H1 (cell line): ENCODE measurements around the gene ARHGAP27. TPM values are rescaled to one million over a fixed set of nuclear protein-coding genes. Genes with fewer than 3 reads are reported as not detected.

Experiments
- CTCF ChIA-PET: fragments of 300-600 bp; sonication (Branson Sonifier 250); formaldehyde crosslinking; loops from one replicate; lab custom pipeline; 2021; ENCODE audit not compliant: partially characterized antibody; lab: Charles Lee
- POLR2A ChIA-PET: fragments of 300-600 bp; sonication (Branson Sonifier 250); formaldehyde crosslinking; loops from one replicate; lab custom pipeline; 2021; ENCODE audit warnings: inconsistent platforms; ENCODE audit not compliant: partially characterized antibody; lab: Charles Lee
- DNase-seq, 2 experiments: peaks; one replicate each; pipeline versions ENCODE4 v3.0.0 to v3.0.0-alpha.2; 2010 to 2022; ENCODE audit warnings: low spot score in 2 of 2, low read depth in 1 of 2, mixed read lengths in 1 of 2
- FAIRE-seq: peaks from 2 replicates; lab custom pipeline; 2011; peaks lifted over from hg19 to GRCh38; lab: Jason Lieb, UNC
- H2AFZ ChIP-seq: 2 replicates; pipeline ENCODE4 v1.8.1; 2012; ENCODE audit warnings: low read length, inconsistent platforms
- H2AK5ac ChIP-seq: 2 replicates; pipeline ENCODE4 v1.6.1; 2013; ENCODE audit warnings: low read depth, low read length
- H2BK120ac ChIP-seq: replicated peaks from 2 replicates; pipeline ENCODE3; 2013; ENCODE audit warnings: low read depth, low read length, inconsistent platforms
- H2BK12ac ChIP-seq: 2 replicates; pipeline ENCODE4 v1.6.1; 2013; ENCODE audit warnings: low read depth, low read length
- H2BK15ac ChIP-seq: 2 replicates; pipeline ENCODE4 v1.6.1; 2013; ENCODE audit warnings: low read length
- H2BK20ac ChIP-seq: 2 replicates; pipeline ENCODE4 v1.6.1; 2013; ENCODE audit warnings: low read length
- H2BK5ac ChIP-seq: 2 replicates; pipeline ENCODE4 v1.6.1; 2013; ENCODE audit warnings: low read depth, low read length
- H3K14ac ChIP-seq: 2 replicates; pipeline ENCODE4 v1.6.1; 2013; ENCODE audit warnings: inconsistent platforms; ENCODE audit not compliant: insufficient read length
- H3K18ac ChIP-seq: 2 replicates; pipeline ENCODE4 v1.6.1; 2013; ENCODE audit warnings: low read length; ENCODE audit errors: extremely low read depth
- H3K23ac ChIP-seq: 2 replicates; pipeline ENCODE4 v1.6.1; 2013; ENCODE audit warnings: inconsistent platforms; ENCODE audit not compliant: insufficient read length
- H3K23me2 ChIP-seq: 2 replicates; pipeline ENCODE4 v1.6.1; 2013; ENCODE audit warnings: low read depth, low read length
- H3K27ac ChIP-seq: 2 replicates; pipeline ENCODE4 v1.6.1; 2011; ENCODE audit warnings: low read depth, low read length, inconsistent platforms
- H3K27me3 ChIP-seq, 4 experiments: replicated peaks in 1 of 4; 1 replicate in 1 of 4; 2 replicates in 3 of 4; pipeline versions ENCODE4 v1.6.1 to v1.8.1; 2011 to 2013; ENCODE audit warnings: low read length in 3 of 4, mild to moderate bottlenecking in 3 of 4, inconsistent platforms in 2 of 4, mixed read lengths in 2 of 4, moderate library complexity in 1 of 4; ENCODE audit not compliant: control insufficient read depth in 3 of 4, insufficient read depth in 3 of 4; ENCODE audit errors: extremely low read depth in 1 of 4
- H3K36me3 ChIP-seq, 4 experiments: 2 replicates each; pipeline versions ENCODE4 v1.6.1 to v1.8.1; 2011 to 2013; ENCODE audit warnings: mild to moderate bottlenecking in 4 of 4, low read length in 3 of 4, moderate library complexity in 2 of 4, control low read depth in 1 of 4, inconsistent platforms in 1 of 4; ENCODE audit not compliant: insufficient read depth in 4 of 4, control insufficient read depth in 2 of 4
- H3K4ac ChIP-seq: replicated peaks from 2 replicates; pipeline ENCODE3; 2013; ENCODE audit warnings: low read length, low read depth, mixed read lengths, inconsistent platforms; ENCODE audit not compliant: insufficient read length
- H3K4me1 ChIP-seq, 4 experiments: replicated peaks in 1 of 4; 1 replicate in 1 of 4; 2 replicates in 3 of 4; pipeline versions ENCODE4 v1.6.1 to v1.8.1; 2011 to 2013; ENCODE audit warnings: low read length in 3 of 4, inconsistent platforms in 2 of 4, mixed read lengths in 1 of 4; ENCODE audit not compliant: insufficient read depth in 4 of 4, control insufficient read depth in 3 of 4
- H3K4me2 ChIP-seq, 2 experiments: 2 replicates each; pipeline versions ENCODE4 v1.6.1 to v1.8.1; 2011 to 2013; ENCODE audit warnings: low read depth in 2 of 2, low read length in 2 of 2, control low read depth in 1 of 2, inconsistent platforms in 1 of 2, mild to moderate bottlenecking in 1 of 2; ENCODE audit not compliant: insufficient read depth in 1 of 2
- H3K4me3 ChIP-seq, 4 experiments: fragments of 200-600, 300-600 bp in 1 of 4; sonication (generic), shearing (Covaris generic), sonication (Bioruptor Twin) in 1 of 4; 2 replicates each; pipeline versions ENCODE4 v1.5.1 to v1.8.1; 2011 to 2016; ENCODE audit warnings: low read length in 4 of 4, low read depth in 3 of 4, control low read depth in 2 of 4, inconsistent platforms in 2 of 4, mild to moderate bottlenecking in 2 of 4, mixed read lengths in 1 of 4, moderate library complexity in 1 of 4; ENCODE audit not compliant: insufficient read depth in 2 of 4; ENCODE audit errors: extremely low read depth in 1 of 4
- H3K56ac ChIP-seq: replicated peaks from 2 replicates; pipeline ENCODE3; 2013; ENCODE audit warnings: low read depth, mild to moderate bottlenecking, mixed read lengths, low read length, inconsistent platforms; ENCODE audit not compliant: insufficient read length
- H3K79me1 ChIP-seq: 2 replicates; pipeline ENCODE4 v1.6.1; 2013; ENCODE audit warnings: low read depth, low read length, control low read depth
- H3K79me2 ChIP-seq, 2 experiments: 2 replicates each; pipeline versions ENCODE4 v1.6.1 to v1.8.1; 2012 to 2013; ENCODE audit warnings: low read length in 2 of 2, mild to moderate bottlenecking in 2 of 2, inconsistent platforms in 1 of 2; ENCODE audit not compliant: insufficient read depth in 2 of 2, control insufficient read depth in 1 of 2
- H3K9ac ChIP-seq, 4 experiments: replicated peaks in 1 of 4; 1 replicate in 1 of 4; 2 replicates in 3 of 4; pipeline versions ENCODE4 v1.6.1 to v1.8.1; 2011 to 2013; ENCODE audit warnings: low read depth in 3 of 4, low read length in 3 of 4, control low read depth in 2 of 4, mild to moderate bottlenecking in 2 of 4, moderate library complexity in 2 of 4, inconsistent platforms in 1 of 4; ENCODE audit errors: extremely low read depth in 1 of 4
- H3K9me3 ChIP-seq, 2 experiments: 2 replicates each; pipeline versions ENCODE4 v1.6.1 to v1.8.1; 2012 to 2013; ENCODE audit warnings: mild to moderate bottlenecking in 2 of 2, moderate library complexity in 2 of 2, control low read depth in 1 of 2, inconsistent platforms in 1 of 2, low read depth in 1 of 2, low read length in 1 of 2, mixed read lengths in 1 of 2; ENCODE audit not compliant: insufficient read depth in 2 of 2
- H4K20me1 ChIP-seq, 2 experiments: replicated peaks in 1 of 2; 2 replicates each; pipeline versions ENCODE3 to v1.8.1; 2011 to 2013; ENCODE audit warnings: inconsistent platforms in 2 of 2, low read length in 2 of 2, mild to moderate bottlenecking in 1 of 2; ENCODE audit not compliant: insufficient read depth in 2 of 2, control insufficient read depth in 1 of 2
- H4K5ac ChIP-seq: 2 replicates; pipeline ENCODE4 v1.6.1; 2013; ENCODE audit warnings: low read length, low read depth, mixed read lengths, inconsistent platforms; ENCODE audit not compliant: insufficient read length
- H4K8ac ChIP-seq: 2 replicates; pipeline ENCODE4 v1.8.0; 2013; ENCODE audit warnings: mild to moderate bottlenecking, moderate library complexity, low read length, inconsistent platforms; ENCODE audit not compliant: insufficient read depth; ENCODE audit errors: extremely low read depth
- H4K91ac ChIP-seq: replicated peaks from 2 replicates; pipeline ENCODE3; 2013; ENCODE audit warnings: low read length, mixed read lengths, inconsistent platforms; ENCODE audit not compliant: insufficient read length
- TCF12 ChIP-seq: IDR thresholded peaks from 2 replicates; pipeline ENCODE4 v1.6.1; 2011; ENCODE audit warnings: low read depth, mild to moderate bottlenecking, low read length
- WGBS, 2 experiments: shearing (Covaris generic) in 1 of 2; methylation state at CpG; one replicate each; pipeline versions ENCODE4 v1.1.6 to v1.1.7; 2013 to 2015; ENCODE audit warnings: low lambda C conversion rate in 2 of 2, mixed read lengths in 2 of 2, inconsistent platforms in 1 of 2, low coverage in 1 of 2, missing lambda C conversion rate in 1 of 2; ENCODE audit not compliant: insufficient replicate concordance in 2 of 2, insufficient coverage in 1 of 2, insufficient read length in 1 of 2; ENCODE audit errors: extremely low coverage in 1 of 2, missing lambda C conversion rate in 1 of 2; 5-methylcytosine and 5-hydroxymethylcytosine counted together
- polyA plus RNA-seq, 7 experiments: library from polyadenylated mRNA; depleted of rRNA in 3 of 7; stranded (reverse) in 5 of 7; unstranded in 2 of 7; fragments of >200 nt in 5 of 7; fragments of 200-250 nt in 2 of 7; gene quantifications; 1 replicate in 5 of 7; 2 replicates in 1 of 7; 4 replicates in 1 of 7; pipeline versions ENCODE4 v1.2.1 to v1.2.3, GENCODE V29; 2011 to 2013; ENCODE audit warnings: missing spikeins in 2 of 7, mixed read lengths in 2 of 7
- total RNA-seq: library from RNA; stranded (reverse); fragmentation: NEBNext Ultra II Directional; extraction: Animal tissue kit (Norgen Biotek cat#: 25700); gene quantifications from 2 replicates; pipeline ENCODE4 v1.2.1, GENCODE V29; 2021

Gene ARHGAP27
- total and polyA plus RNA-seq, 2 of the 8 experiments (the other 6 are each of a cell fraction or from before 2014, with no cell fraction given) = 11.6 to 13.1 TPM

DNA sequence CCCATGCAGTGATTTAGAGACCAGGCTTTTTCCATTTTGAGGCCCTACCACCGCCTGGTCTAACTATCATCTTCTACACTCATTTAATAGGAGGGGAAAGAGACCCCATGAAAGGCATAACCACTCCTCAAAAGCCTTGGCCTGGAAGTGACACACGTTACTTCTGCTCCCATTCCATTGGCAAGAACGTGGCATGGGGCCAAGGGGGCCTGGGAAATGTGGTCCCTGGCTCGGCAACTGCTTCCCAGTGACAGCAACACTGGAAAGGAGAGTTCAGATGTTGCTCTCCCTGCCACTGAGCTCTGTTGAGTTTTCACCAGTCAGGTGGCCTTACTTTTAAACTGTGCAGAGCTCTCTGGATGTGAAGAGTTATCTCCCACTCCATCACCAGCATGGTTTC, 70.7 kb downstream of the ARHGAP27 start:
- no peak overlapping the region for H4K5ac ChIP-seq
- no peak overlapping the region for H3K4me2 ChIP-seq
- no peak overlapping the region for H2BK120ac ChIP-seq
- H2BK5ac ChIP-seq = no peak overlapping the region
- POLR2A ChIA-PET = interaction anchor here (1.5 to 1.6 kb wide), 2 partner anchors 9 to 46 kb away, joined by 3 to 7 read pairs; no protein-coding TSS in a partner anchor
- no peak overlapping the region for H3K4ac ChIP-seq
- no peaks in the 10 kb centered on the region for H3K79me2 ChIP-seq
- H3K56ac ChIP-seq = no peak overlapping the region
- no peak overlapping the region for H3K27ac ChIP-seq
- H3K27me3 ChIP-seq = no peaks in the 10 kb centered on the region; a peak in 2 of 7 replicates
- no peak overlapping the region for H4K8ac ChIP-seq
- H2BK20ac ChIP-seq = peak overlapping the region; percentile 73; the same call in 1 of the 2 replicates
- peaks cover 5 to 15% (median 10%) of the 10 kb centered on the region in 4 experiments for H3K4me1 ChIP-seq
- no peak for TF ChIP-seq TCF12
- CTCF ChIA-PET = interaction anchor here (1.0 to 1.6 kb wide), 5 partner anchors 9 to 115 kb away, joined by 3 to 4 read pairs (median 3); no protein-coding TSS in a partner anchor
- H3K36me3 ChIP-seq = no peaks in the 10 kb centered on the region
- H2BK15ac ChIP-seq = 0 out of 2 replicates have a peak overlapping the region, but pooled peaks have one; percentile 67
- H3K9ac ChIP-seq = no peak overlapping the region
- H2AK5ac ChIP-seq = peak overlapping the region; percentile 2; the same call in 1 of the 2 replicates
- no peak overlapping the region for H3K14ac ChIP-seq
- no peak overlapping the region for H3K4me3 ChIP-seq
- H2AFZ ChIP-seq = no peak overlapping the region
- H3K18ac ChIP-seq = peak overlapping the region; percentile 78; the same call in 1 of the 2 replicates
- peak overlapping the region; percentile 97; the same call in 1 of the 2 replicates for H2BK12ac ChIP-seq
- no peaks in the 10 kb centered on the region for H4K20me1 ChIP-seq
- H3K9me3 ChIP-seq = no peaks in the 10 kb centered on the region
- no peaks in the 10 kb centered on the region for H3K79me1 ChIP-seq
- FAIRE-seq (no peak), DNase-seq (no peak)
- no peaks in the 10 kb centered on the region for H3K23me2 ChIP-seq
- WGBS, 2 experiments = 100% methylated on average over 4 of the region's 4 CpGs; no CpG with 5 or more reads in 1 of the 2 experiments
- H3K23ac ChIP-seq = no peak overlapping the region
- H4K91ac ChIP-seq = no peak overlapping the region
